Fibroblast of lung (primary cell): Measurements from ENCODE around the gene MEN1.

Experiments
- CTCF ChIP-seq, 2 donors: IDR thresholded peaks in 1 of 2; conservative IDR thresholded peaks in 1 of 2; 1 replicate in 1 of 2; 2 replicates in 1 of 2; pipeline ENCODE4 v1.5.1; 2011 to 2012; ENCODE audit warnings: low read length in 2 of 2, control low read depth in 1 of 2, inconsistent platforms in 1 of 2, low read depth in 1 of 2, mild to moderate bottlenecking in 1 of 2
- EZH2 ChIP-seq: IDR thresholded peaks from 2 replicates; pipeline ENCODE4 v1.5.1; 2012; ENCODE audit warnings: low read length, control low read depth, mild to moderate bottlenecking; ENCODE audit errors: missing control alignments

GRCh38 chr11:64859542-64860414, 49.4 kb upstream of the MEN1 start:
- no peak for TF ChIP-seq CTCF (conservative IDR thresholded peaks at IDR 0.05 in 1 of 2, IDR thresholded peaks at IDR 0.05 in 1 of 2; ENCODE audit: low read depth in 1 of 2, low read length in 2 of 2)
- no peak for TF ChIP-seq EZH2
